ENCODE data around the gene DOCK1.

- TF ChIP-seq CTCF (conservative IDR thresholded peaks at IDR 0.05 in 1 of 2, IDR thresholded peaks at IDR 0.05 in 1 of 2; ENCODE audit: low read depth in 1 of 2, low read length in 2 of 2) (no peak), EZH2 (IDR thresholded peaks at IDR 0.05; ENCODE audit: low read length, missing control alignments) (no peak)
These were observed 212.8 kb downstream of the DOCK1 start for GRCh38 chr10:127118034-127118433.

Data from fibroblast of lung (primary cell).